Lower leg skin (tissue), 3 donors: ENCODE results near the gene MTHFD1.

Experiments
- POLR2A ChIP-seq, 2 donors: fragments of 450-650 bp; IDR thresholded peaks; one replicate each; pipeline ENCODE4 v1.6.1; 2016 to 2017; ENCODE audit warnings: antibody characterized with exemption in 2 of 2, mild to moderate bottlenecking in 1 of 2, moderate library complexity in 1 of 2
- TF ChIP-seq, protein P1 (sequence below), 3 donors: fragments of 450-650 bp; IDR thresholded peaks; one replicate each; pipeline ENCODE4 v1.5.1; 2016; ENCODE audit warnings: antibody characterized with exemption in 3 of 3, mild to moderate bottlenecking in 3 of 3, moderate library complexity in 2 of 3

DNA sequence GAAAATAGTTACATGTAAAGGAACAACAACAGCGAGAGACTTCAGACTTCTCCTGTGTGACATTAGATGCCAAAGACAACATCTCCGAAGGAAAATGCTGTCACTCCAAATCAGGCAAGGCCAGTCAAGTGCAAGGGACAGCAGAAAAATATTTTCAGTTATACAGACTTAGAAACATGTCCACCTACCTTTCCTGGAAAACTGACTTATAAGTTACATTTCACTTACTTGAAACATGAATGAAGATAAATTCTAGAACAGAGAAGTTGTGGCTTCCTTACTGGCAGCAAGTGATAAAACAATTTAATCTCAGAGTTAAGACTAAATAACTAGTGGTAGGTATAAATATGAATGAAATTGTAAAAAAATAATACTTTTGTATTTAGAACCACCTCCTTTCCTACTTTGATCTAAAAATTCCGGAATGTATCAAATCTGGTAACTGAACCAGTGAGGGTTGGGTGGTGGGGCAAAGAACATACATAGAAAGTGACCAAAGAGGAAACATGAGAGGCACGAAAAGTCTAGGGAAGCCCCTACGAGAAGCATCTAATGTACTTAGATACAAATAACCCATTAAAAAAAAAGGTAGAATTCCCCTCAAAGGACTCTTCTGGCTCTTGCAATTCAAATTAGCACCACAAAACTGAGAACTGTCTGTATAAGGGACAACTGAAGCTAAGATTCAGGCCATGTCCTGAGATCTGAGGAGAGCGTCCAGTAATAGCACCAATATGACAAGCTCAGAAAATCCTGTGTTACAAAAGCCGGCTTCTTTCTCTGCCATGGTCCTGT lies 21.2 kb downstream of the MTHFD1 start:
- TF ChIP-seq, protein P1, sequence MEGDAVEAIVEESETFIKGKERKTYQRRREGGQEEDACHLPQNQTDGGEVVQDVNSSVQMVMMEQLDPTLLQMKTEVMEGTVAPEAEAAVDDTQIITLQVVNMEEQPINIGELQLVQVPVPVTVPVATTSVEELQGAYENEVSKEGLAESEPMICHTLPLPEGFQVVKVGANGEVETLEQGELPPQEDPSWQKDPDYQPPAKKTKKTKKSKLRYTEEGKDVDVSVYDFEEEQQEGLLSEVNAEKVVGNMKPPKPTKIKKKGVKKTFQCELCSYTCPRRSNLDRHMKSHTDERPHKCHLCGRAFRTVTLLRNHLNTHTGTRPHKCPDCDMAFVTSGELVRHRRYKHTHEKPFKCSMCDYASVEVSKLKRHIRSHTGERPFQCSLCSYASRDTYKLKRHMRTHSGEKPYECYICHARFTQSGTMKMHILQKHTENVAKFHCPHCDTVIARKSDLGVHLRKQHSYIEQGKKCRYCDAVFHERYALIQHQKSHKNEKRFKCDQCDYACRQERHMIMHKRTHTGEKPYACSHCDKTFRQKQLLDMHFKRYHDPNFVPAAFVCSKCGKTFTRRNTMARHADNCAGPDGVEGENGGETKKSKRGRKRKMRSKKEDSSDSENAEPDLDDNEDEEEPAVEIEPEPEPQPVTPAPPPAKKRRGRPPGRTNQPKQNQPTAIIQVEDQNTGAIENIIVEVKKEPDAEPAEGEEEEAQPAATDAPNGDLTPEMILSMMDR (IDR thresholded peaks at IDR 0.05), result no peak
- no peak for TF ChIP-seq POLR2A (IDR thresholded peaks at IDR 0.05)
